Measurements from ENCODE around the gene ASCL3.

DNA sequence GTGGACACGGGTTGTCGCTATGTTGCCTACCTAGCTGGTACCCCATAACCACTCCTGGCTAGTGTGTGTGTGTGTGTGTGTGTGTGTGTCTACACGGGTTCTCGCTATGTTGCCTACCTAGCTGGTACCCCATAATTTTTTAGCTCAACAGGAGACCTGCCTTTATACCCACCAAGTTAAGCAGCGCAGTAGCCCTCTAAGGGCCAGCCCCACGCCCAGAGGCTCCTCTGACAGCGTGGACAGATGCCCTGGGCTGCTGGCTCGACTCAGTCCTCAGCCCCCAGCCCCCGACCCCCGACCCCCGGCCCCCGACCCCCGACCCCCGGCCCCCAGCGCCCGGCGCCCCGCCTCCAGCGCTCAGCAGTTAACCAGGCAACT lies 32.2 kb downstream of the ASCL3 start:
- TF ChIP-seq YY1 (IDR thresholded peaks at IDR 0.05; ENCODE audit: insufficient read depth, insufficient read length) (no peak), SUZ12 (IDR thresholded peaks at IDR 0.05; ENCODE audit: extremely low read depth, insufficient read depth, insufficient read length) (no peak), ZNF274 (IDR thresholded peaks at IDR 0.05; ENCODE audit: low read depth, low read length) (no peak)
